Keratinocyte (primary cell): Measurements from ENCODE around the gene CAPSL.

ENCODE experiments used
- EZH2 ChIP-seq: IDR thresholded peaks from one replicate; pipeline ENCODE4 v1.6.1; 2012; ENCODE audit warnings: inconsistent platforms, mild to moderate bottlenecking, low read length, moderate library complexity
- TF ChIP-seq, protein P1 (sequence below), 3 experiments: IDR thresholded peaks in 1 of 3; conservative IDR thresholded peaks in 1 of 3; optimal IDR thresholded peaks in 1 of 3; 2 replicates in 2 of 3; 3 replicates in 1 of 3; pipeline versions ENCODE3 to v1.5.1; 2011; ENCODE audit warnings: low read length in 3 of 3, mild to moderate bottlenecking in 3 of 3, moderate library complexity in 2 of 3, control low read depth in 1 of 3, inconsistent platforms in 1 of 3; ENCODE audit not compliant: insufficient read depth in 2 of 3; ENCODE audit errors: extremely low read depth in 1 of 3

GRCh38 chr5:35884773-35885172, 53.6 kb downstream of the CAPSL start:
- TF ChIP-seq, protein P1, sequence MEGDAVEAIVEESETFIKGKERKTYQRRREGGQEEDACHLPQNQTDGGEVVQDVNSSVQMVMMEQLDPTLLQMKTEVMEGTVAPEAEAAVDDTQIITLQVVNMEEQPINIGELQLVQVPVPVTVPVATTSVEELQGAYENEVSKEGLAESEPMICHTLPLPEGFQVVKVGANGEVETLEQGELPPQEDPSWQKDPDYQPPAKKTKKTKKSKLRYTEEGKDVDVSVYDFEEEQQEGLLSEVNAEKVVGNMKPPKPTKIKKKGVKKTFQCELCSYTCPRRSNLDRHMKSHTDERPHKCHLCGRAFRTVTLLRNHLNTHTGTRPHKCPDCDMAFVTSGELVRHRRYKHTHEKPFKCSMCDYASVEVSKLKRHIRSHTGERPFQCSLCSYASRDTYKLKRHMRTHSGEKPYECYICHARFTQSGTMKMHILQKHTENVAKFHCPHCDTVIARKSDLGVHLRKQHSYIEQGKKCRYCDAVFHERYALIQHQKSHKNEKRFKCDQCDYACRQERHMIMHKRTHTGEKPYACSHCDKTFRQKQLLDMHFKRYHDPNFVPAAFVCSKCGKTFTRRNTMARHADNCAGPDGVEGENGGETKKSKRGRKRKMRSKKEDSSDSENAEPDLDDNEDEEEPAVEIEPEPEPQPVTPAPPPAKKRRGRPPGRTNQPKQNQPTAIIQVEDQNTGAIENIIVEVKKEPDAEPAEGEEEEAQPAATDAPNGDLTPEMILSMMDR (optimal IDR thresholded peaks at IDR 0.05 in 1 of 3, IDR thresholded peaks at IDR 0.05 in 1 of 3, conservative IDR thresholded peaks at IDR 0.05 in 1 of 3; ENCODE audit: extremely low read depth in 1 of 3, insufficient read depth in 2 of 3, low read length in 3 of 3) = no peak
- no peak for TF ChIP-seq EZH2
